ENCODE measurements around the gene HBA2. TPM values are rescaled to one million over a fixed set of nuclear protein-coding genes. Genes with fewer than 3 reads are reported as not detected.

Gene HBA2
- total and polyA plus RNA-seq, 2 experiments from 2014 or later: 1.9 to 7.8 TPM

DNA sequence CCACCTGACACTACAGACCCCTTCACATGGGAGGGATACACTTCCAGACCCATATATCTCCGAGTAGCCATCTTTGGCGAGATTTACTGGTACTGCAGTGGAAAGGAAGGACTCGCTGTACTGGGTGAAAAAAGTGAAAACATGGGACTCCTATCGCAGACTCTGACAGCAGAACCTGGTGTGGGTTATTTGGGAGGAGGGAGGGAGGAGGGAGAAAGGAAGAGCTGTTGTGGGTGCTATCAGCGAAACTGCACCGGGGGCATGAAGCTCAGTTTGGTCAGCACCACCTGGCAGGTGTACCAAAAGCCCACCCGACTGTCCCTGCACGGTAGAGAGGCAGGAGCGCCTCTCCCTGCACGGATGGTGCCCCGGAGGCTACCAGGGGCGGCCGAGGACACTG is 12.5 kb downstream of the HBA2 start:
- H3K27me3 Mint-ChIP-seq (ENCODE audit: insufficient read depth, low read depth, poor library complexity): peaks cover 15% of the 10 kb centered on the region
- peaks cover 38% of the 10 kb centered on the region; the same call in 1 of the 2 replicates for H3F3A ChIP-seq (replicated peaks; ENCODE audit: low read depth)
- ATAC-seq (no peak), DNase-seq (ENCODE audit: low spot score) (no peak)
- TF ChIP-seq ZNF114 (CRISPR knock-in tag; IDR thresholded peaks at IDR 0.05): no peak
- TF ChIP-seq, protein P1, sequence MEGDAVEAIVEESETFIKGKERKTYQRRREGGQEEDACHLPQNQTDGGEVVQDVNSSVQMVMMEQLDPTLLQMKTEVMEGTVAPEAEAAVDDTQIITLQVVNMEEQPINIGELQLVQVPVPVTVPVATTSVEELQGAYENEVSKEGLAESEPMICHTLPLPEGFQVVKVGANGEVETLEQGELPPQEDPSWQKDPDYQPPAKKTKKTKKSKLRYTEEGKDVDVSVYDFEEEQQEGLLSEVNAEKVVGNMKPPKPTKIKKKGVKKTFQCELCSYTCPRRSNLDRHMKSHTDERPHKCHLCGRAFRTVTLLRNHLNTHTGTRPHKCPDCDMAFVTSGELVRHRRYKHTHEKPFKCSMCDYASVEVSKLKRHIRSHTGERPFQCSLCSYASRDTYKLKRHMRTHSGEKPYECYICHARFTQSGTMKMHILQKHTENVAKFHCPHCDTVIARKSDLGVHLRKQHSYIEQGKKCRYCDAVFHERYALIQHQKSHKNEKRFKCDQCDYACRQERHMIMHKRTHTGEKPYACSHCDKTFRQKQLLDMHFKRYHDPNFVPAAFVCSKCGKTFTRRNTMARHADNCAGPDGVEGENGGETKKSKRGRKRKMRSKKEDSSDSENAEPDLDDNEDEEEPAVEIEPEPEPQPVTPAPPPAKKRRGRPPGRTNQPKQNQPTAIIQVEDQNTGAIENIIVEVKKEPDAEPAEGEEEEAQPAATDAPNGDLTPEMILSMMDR (conservative IDR thresholded peaks at IDR 0.05; ENCODE audit: low read depth in 2 of 2): no peak
- TF ChIP-seq POLR2AphosphoS5 (IDR thresholded peaks at IDR 0.05; ENCODE audit: low read depth): no peak
- no peak for TF ChIP-seq STAT1 (IDR thresholded peaks at IDR 0.05; ENCODE audit: unreplicated experiment)
- TF ChIP-seq ZNF331 (CRISPR knock-in tag; IDR thresholded peaks at IDR 0.05; ENCODE audit: low read depth): no peak
- no peak for TF ChIP-seq EZH2 (IDR thresholded peaks at IDR 0.05; ENCODE audit: low read depth, unreplicated experiment)
- TF ChIP-seq JUNB (IDR thresholded peaks at IDR 0.05; ENCODE audit: unreplicated experiment): no peak
- no peak for TF ChIP-seq CREB1 (CRISPR knock-in tag; IDR thresholded peaks at IDR 0.05; ENCODE audit: low read depth)
- H3K4me3 Mint-ChIP-seq: no peak overlapping the region; the same call in 2 of the 3 replicates
- no peak overlapping the region for H3K4me3 ChIP-seq
- H3K4me1 Mint-ChIP-seq: no peaks in the 10 kb centered on the region; the same call in 1 of the 3 replicates
- peaks cover 26% of the 10 kb centered on the region for H3K36me3 ChIP-seq (ENCODE audit: insufficient read depth)
- peak overlapping the region; percentile 66; the same call in 1 of the 2 replicates for H3K27ac ChIP-seq (ENCODE audit: low read depth)
- H3K79me2 ChIP-seq (replicated peaks; ENCODE audit: insufficient read depth): no peaks in the 10 kb centered on the region
- no peaks in the 10 kb centered on the region for H3K9me3 Mint-ChIP-seq
- H3K4me2 ChIP-seq: no peak overlapping the region
- H4K20me1 ChIP-seq (replicated peaks; ENCODE audit: insufficient read depth): no peaks in the 10 kb centered on the region; the same call in none of the 2 replicates
- H2AFZ ChIP-seq: no peak overlapping the region
- no peaks in the 10 kb centered on the region for H3K4me1 ChIP-seq (ENCODE audit: insufficient read depth)
- peaks cover 40% of the 10 kb centered on the region for H3K36me3 Mint-ChIP-seq (ENCODE audit: low read depth)
- H3K9me2 ChIP-seq (ENCODE audit: insufficient read depth): no peaks in the 10 kb centered on the region
- peaks cover 11% of the 10 kb centered on the region for H3K27me3 ChIP-seq (ENCODE audit: insufficient read depth)
- H3K27ac Mint-ChIP-seq: no peak overlapping the region

DNA sequence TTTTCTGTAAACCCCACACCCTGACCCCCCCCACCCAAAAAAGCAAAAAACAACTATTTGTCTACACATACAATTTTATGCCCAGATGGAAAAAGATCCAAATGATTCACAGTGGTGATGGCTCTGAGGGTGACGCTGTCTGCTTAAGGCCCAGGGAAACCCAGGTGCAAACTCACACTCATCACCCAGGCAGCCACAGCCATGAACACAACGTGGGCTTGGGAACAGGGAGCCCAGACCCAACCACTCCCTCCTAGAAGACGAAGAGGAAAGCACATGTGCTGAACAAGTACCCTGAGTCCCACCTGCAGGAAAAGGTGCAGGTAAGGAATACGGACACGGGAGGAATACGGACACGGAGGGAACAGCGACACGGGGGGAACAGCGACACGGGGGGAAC is 13.0 kb downstream of the HBA2 start:
- Histone ChIP-seq H3K4me2 (no peak overlapping the region), H3K79me2 (replicated peaks; ENCODE audit: insufficient read depth) (no peaks in the 10 kb centered on the region), H3K9me2 (ENCODE audit: insufficient read depth) (no peaks in the 10 kb centered on the region), H4K20me1 (replicated peaks; ENCODE audit: insufficient read depth) (no peaks in the 10 kb centered on the region; the same call in none of the 2 replicates), H2AFZ (no peak overlapping the region), H3F3A (replicated peaks; ENCODE audit: low read depth) (peaks cover 38% of the 10 kb centered on the region; the same call in 1 of the 2 replicates), H3K36me3 (ENCODE audit: insufficient read depth) (peaks cover 28% of the 10 kb centered on the region), H3K27ac (ENCODE audit: low read depth) (no peak overlapping the region), H3K4me1 (ENCODE audit: insufficient read depth) (no peaks in the 10 kb centered on the region), H3K27me3 (ENCODE audit: insufficient read depth) (peaks cover 6% of the 10 kb centered on the region), H3K4me3 (no peak overlapping the region)
- Mint-ChIP-seq H3K27ac (no peak overlapping the region), H3K9me3 (no peaks in the 10 kb centered on the region), H3K27me3 (ENCODE audit: insufficient read depth, low read depth, poor library complexity) (peaks cover 15% of the 10 kb centered on the region), H3K4me3 (no peak overlapping the region; the same call in 2 of the 3 replicates), H3K36me3 (ENCODE audit: low read depth) (peaks cover 45% of the 10 kb centered on the region), H3K4me1 (no peaks in the 10 kb centered on the region; the same call in 1 of the 3 replicates)
- DNase-seq (ENCODE audit: low spot score) (no peak), ATAC-seq (no peak)
- no peak for TF ChIP-seq POLR2AphosphoS5 (IDR thresholded peaks at IDR 0.05; ENCODE audit: low read depth)
- TF ChIP-seq EZH2phosphoT487 (IDR thresholded peaks at IDR 0.05; ENCODE audit: unreplicated experiment): no peak
- TF ChIP-seq, protein P2, sequence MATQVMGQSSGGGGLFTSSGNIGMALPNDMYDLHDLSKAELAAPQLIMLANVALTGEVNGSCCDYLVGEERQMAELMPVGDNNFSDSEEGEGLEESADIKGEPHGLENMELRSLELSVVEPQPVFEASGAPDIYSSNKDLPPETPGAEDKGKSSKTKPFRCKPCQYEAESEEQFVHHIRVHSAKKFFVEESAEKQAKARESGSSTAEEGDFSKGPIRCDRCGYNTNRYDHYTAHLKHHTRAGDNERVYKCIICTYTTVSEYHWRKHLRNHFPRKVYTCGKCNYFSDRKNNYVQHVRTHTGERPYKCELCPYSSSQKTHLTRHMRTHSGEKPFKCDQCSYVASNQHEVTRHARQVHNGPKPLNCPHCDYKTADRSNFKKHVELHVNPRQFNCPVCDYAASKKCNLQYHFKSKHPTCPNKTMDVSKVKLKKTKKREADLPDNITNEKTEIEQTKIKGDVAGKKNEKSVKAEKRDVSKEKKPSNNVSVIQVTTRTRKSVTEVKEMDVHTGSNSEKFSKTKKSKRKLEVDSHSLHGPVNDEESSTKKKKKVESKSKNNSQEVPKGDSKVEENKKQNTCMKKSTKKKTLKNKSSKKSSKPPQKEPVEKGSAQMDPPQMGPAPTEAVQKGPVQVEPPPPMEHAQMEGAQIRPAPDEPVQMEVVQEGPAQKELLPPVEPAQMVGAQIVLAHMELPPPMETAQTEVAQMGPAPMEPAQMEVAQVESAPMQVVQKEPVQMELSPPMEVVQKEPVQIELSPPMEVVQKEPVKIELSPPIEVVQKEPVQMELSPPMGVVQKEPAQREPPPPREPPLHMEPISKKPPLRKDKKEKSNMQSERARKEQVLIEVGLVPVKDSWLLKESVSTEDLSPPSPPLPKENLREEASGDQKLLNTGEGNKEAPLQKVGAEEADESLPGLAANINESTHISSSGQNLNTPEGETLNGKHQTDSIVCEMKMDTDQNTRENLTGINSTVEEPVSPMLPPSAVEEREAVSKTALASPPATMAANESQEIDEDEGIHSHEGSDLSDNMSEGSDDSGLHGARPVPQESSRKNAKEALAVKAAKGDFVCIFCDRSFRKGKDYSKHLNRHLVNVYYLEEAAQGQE (IDR thresholded peaks at IDR 0.05; ENCODE audit: unreplicated experiment): no peak
- no peak for TF ChIP-seq ZNF114 (CRISPR knock-in tag; IDR thresholded peaks at IDR 0.05)
- TF ChIP-seq JUNB (IDR thresholded peaks at IDR 0.05; ENCODE audit: unreplicated experiment): no peak
- no peak for TF ChIP-seq STAT1 (IDR thresholded peaks at IDR 0.05; ENCODE audit: unreplicated experiment)
- no peak for TF ChIP-seq NANOG (IDR thresholded peaks at IDR 0.05; ENCODE audit: borderline replicate concordance)
